ENCODE measurements around the gene ISG20. TPM values are rescaled to one million over a fixed set of nuclear protein-coding genes. Genes with fewer than 3 reads are reported as not detected.
A peak's percentile ranks its signal among the peaks of the same experiment; 100 is the strongest.

Gene ISG20
- total and polyA plus RNA-seq, 5 donors from 2014 or later, result 257 to 832 (median 763) TPM

DNA sequence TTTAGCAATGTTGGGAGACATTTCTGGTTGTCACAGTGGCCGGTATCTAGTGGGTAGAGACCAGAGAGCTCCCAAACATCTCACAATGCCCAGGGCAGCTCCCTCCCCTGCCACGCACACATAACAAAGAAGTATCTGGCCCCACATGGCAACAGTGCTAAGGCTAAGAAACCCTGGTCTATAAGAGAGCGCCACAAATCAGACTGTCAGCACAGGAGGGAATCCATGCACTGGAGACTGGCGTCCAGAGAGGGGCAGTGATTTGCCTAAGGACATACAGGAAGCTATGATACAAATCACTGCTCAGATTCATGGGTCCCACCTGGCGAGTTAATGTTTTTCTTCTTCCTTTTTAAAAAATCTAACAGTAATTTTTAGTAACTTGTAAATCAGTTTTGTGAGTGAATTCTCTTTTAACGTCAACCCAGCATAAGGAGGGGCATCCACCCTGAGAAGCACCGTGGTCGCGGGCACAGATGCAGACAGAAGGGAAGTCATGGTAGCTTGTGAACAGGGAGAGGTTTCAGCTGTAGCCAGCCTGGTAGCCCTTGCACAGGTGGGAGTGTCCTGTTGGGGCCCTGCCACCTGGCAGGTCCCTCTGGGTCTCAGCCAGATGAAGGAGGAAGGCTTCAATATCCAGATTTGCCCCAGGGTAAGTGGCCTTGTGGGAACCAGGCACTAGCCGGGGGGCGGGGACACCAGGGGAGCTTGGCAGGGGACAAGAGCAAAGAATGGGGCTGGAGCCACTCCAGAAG is 8.7 kb downstream of the ISG20 start:
- Mint-ChIP-seq H3K36me3 (peaks cover 44% of the 10 kb centered on the region), H3K4me1 (peaks cover 20 to 93% (median 66%) of the 10 kb centered on the region in 4 donors), H3K27ac (peak overlapping the region; percentile 97 to 98 (median 97)), H3K9me3 (no peaks in the 10 kb centered on the region), H3K27me3 (no peaks in the 10 kb centered on the region), H3K4me3 (peak overlapping the region; percentile 71 to 84 (median 82))
- no peak overlapping the region for H3K4me3 ChIP-seq (ENCODE audit: low read depth, low read length)
- DNase-seq (no peak), ATAC-seq (ENCODE audit: low read depth in 2 of 2) (no peak)
- peak overlapping the region; percentile 83 for H3K27ac ChIP-seq (ENCODE audit: insufficient read depth, low read length, poor library complexity, severe bottlenecking)
- H3K9me3 ChIP-seq (ENCODE audit: control insufficient read depth in 2 of 2, low read length in 2 of 2), result no peaks in the 10 kb centered on the region
- H3K27me3 ChIP-seq (ENCODE audit: control insufficient read depth, insufficient read depth, low read length), result no peaks in the 10 kb centered on the region
- peaks cover 89% of the 10 kb centered on the region for H3K4me1 ChIP-seq (ENCODE audit: control insufficient read depth, insufficient read depth, low read length, poor library complexity, severe bottlenecking)
- peaks cover 59% of the 10 kb centered on the region for H3K36me3 ChIP-seq (ENCODE audit: control insufficient read depth, insufficient read depth, low read length)

GRCh38 chr15:88648357-88649214 is 9.8 kb downstream of the ISG20 start:
- Histone ChIP-seq H3K4me1 (ENCODE audit: control insufficient read depth, insufficient read depth, low read length, poor library complexity, severe bottlenecking) (peaks cover 85% of the 10 kb centered on the region), H3K9me3 (ENCODE audit: control insufficient read depth in 2 of 2, low read length in 2 of 2) (no peaks in the 10 kb centered on the region), H3K36me3 (ENCODE audit: control insufficient read depth, insufficient read depth, low read length) (peaks cover 57% of the 10 kb centered on the region), H3K27me3 (ENCODE audit: control insufficient read depth, insufficient read depth, low read length) (no peaks in the 10 kb centered on the region), H3K4me3 (ENCODE audit: low read depth, low read length) (peak overlapping the region; percentile 53), H3K27ac (ENCODE audit: insufficient read depth, low read length, poor library complexity, severe bottlenecking) (peak overlapping the region; percentile 83)
- DNase-seq, result peak in 2 of 3 donors; percentile 23 to 79
- no peaks in the 10 kb centered on the region for H3K9me3 Mint-ChIP-seq
- H3K4me3 Mint-ChIP-seq, result peak overlapping the region; percentile 71 to 84 (median 78)
- H3K36me3 Mint-ChIP-seq, result peaks cover 50% of the 10 kb centered on the region
- no peaks in the 10 kb centered on the region for H3K27me3 Mint-ChIP-seq
- peaks cover 20 to 94% (median 73%) of the 10 kb centered on the region in 4 donors for H3K4me1 Mint-ChIP-seq
- ATAC-seq (ENCODE audit: low read depth in 2 of 2), result peak in 1 of 2 donors; percentile 5
- peak overlapping the region; percentile 97 to 98 (median 97) for H3K27ac Mint-ChIP-seq

- Mint-ChIP-seq H3K4me3 (peak overlapping the region; percentile 66 to 84 (median 78)), H3K36me3 (peaks cover 45% of the 10 kb centered on the region), H3K9me3 (no peaks in the 10 kb centered on the region), H3K4me1 (peaks cover 15 to 93% (median 68%) of the 10 kb centered on the region in 4 donors), H3K27me3 (no peaks in the 10 kb centered on the region), H3K27ac (peak overlapping the region; percentile 97 to 98 (median 97))
- Histone ChIP-seq H3K4me3 (ENCODE audit: low read depth, low read length) (peak overlapping the region; percentile 53), H3K9me3 (ENCODE audit: control insufficient read depth in 2 of 2, low read length in 2 of 2) (no peaks in the 10 kb centered on the region), H3K27me3 (ENCODE audit: control insufficient read depth, insufficient read depth, low read length) (no peaks in the 10 kb centered on the region), H3K27ac (ENCODE audit: insufficient read depth, low read length, poor library complexity, severe bottlenecking) (peak overlapping the region; percentile 83), H3K36me3 (ENCODE audit: control insufficient read depth, insufficient read depth, low read length) (peaks cover 59% of the 10 kb centered on the region), H3K4me1 (ENCODE audit: control insufficient read depth, insufficient read depth, low read length, poor library complexity, severe bottlenecking) (peaks cover 83% of the 10 kb centered on the region)
- peak; percentile 80 to 85 for ATAC-seq (ENCODE audit: low read depth in 2 of 2)
- peak; percentile 11 to 87 (median 66) for DNase-seq
Measured at GRCh38 chr15:88649286-88649733, 10.5 kb downstream of the ISG20 start.

DNA sequence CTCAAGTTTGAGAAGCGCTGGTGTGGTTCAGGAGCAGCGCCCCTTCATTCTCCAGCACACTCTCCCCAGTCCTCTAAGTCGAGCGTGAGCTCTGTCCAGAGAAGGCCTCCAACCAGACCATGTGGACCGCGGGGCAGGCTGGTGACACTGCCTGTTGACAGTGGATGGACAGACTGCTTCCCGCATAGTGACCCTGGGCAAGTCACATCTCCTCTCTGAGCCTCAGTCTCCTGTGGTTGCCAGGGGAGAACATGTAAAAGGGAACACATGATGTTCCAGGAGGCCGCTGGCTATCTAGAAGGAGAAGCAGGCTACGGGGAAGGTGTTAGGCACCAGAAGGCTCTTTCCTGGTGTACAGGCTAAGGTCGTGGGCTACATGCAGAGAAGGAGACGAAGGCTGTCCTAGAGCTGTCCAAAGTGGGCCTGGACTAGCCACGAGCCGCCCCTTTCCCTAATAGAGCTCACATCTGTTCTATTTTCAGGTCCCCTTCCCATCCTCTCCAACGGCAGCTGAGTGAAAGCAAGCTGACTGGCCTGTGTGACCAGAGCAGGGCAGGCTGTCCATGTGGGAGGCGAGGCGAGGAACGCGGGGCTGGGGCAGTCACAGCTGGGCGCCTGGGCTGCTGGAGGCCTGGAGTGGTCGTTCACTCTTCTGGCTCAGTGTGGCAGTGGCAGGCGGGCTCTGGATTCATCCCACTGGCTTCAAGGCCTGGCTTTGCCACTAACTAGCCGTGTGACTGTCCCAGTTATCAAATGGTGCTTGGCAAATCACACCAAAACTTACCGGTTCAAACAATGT is 11.1 kb downstream of the ISG20 start:
- H3K36me3 ChIP-seq (ENCODE audit: control insufficient read depth, insufficient read depth, low read length), result peaks cover 58% of the 10 kb centered on the region
- H3K4me3 ChIP-seq (ENCODE audit: low read depth, low read length), result peak overlapping the region; percentile 53
- H3K4me1 ChIP-seq (ENCODE audit: control insufficient read depth, insufficient read depth, low read length, poor library complexity, severe bottlenecking), result peaks cover 82% of the 10 kb centered on the region
- Mint-ChIP-seq H3K4me3 (peak overlapping the region; percentile 66 to 84 (median 78)), H3K36me3 (peaks cover 45% of the 10 kb centered on the region), H3K9me3 (no peaks in the 10 kb centered on the region), H3K27me3 (no peaks in the 10 kb centered on the region), H3K4me1 (peaks cover 15 to 93% (median 66%) of the 10 kb centered on the region in 4 donors), H3K27ac (peak overlapping the region; percentile 97 to 98 (median 97))
- ATAC-seq (ENCODE audit: low read depth in 2 of 2) (no peak), DNase-seq (no peak)
- H3K9me3 ChIP-seq (ENCODE audit: control insufficient read depth in 2 of 2, low read length in 2 of 2), result no peaks in the 10 kb centered on the region
- no peaks in the 10 kb centered on the region for H3K27me3 ChIP-seq (ENCODE audit: control insufficient read depth, insufficient read depth, low read length)
- peak overlapping the region; percentile 83 for H3K27ac ChIP-seq (ENCODE audit: insufficient read depth, low read length, poor library complexity, severe bottlenecking)

DNA sequence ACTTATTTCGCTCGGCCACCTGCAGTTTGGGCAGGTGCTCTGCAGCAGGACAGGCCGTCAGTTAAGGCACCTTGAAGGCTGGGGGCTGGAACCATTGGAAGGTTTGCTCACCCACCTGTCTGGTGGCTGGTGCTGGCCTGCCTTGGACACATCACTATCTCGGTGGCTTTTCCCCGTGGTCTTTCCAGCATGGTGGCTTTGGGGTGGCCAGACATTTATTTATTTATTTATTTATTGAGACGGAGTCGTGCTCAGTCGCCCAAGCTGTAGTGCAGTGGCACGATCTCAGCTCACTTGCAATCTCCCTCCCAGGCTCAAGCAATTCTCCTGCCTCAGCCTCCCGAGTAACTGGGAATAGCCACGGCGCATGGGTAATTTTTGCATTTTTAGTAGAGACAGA is 11.7 kb downstream of the ISG20 start:
- Histone ChIP-seq H3K36me3 (ENCODE audit: control insufficient read depth, insufficient read depth, low read length) (peaks cover 58% of the 10 kb centered on the region), H3K4me1 (ENCODE audit: control insufficient read depth, insufficient read depth, low read length, poor library complexity, severe bottlenecking) (peaks cover 82% of the 10 kb centered on the region), H3K9me3 (ENCODE audit: control insufficient read depth in 2 of 2, low read length in 2 of 2) (no peaks in the 10 kb centered on the region), H3K4me3 (ENCODE audit: low read depth, low read length) (no peak overlapping the region), H3K27ac (ENCODE audit: insufficient read depth, low read length, poor library complexity, severe bottlenecking) (peak overlapping the region; percentile 83), H3K27me3 (ENCODE audit: control insufficient read depth, insufficient read depth, low read length) (no peaks in the 10 kb centered on the region)
- Mint-ChIP-seq H3K4me3 (peak overlapping the region in 3 of 4 donors; percentile 24 to 66 (median 56)), H3K9me3 (no peaks in the 10 kb centered on the region), H3K36me3 (peaks cover 41% of the 10 kb centered on the region), H3K27ac (peak overlapping the region; percentile 90 to 97 (median 91)), H3K4me1 (peaks cover 17 to 93% (median 65%) of the 10 kb centered on the region in 4 donors), H3K27me3 (no peaks in the 10 kb centered on the region)
- DNase-seq (no peak), ATAC-seq (ENCODE audit: low read depth in 2 of 2) (no peak)

- peak overlapping the region; percentile 44 for H3K27ac ChIP-seq (ENCODE audit: insufficient read depth, low read length, poor library complexity, severe bottlenecking)
- Mint-ChIP-seq H3K9me3 (no peaks in the 10 kb centered on the region), H3K27ac (peak overlapping the region; percentile 90 to 97 (median 91)), H3K36me3 (peaks cover 38% of the 10 kb centered on the region), H3K4me3 (peak overlapping the region; percentile 24 to 66 (median 47)), H3K4me1 (peaks cover 20 to 92% (median 63%) of the 10 kb centered on the region in 4 donors), H3K27me3 (no peaks in the 10 kb centered on the region)
- no peak for ATAC-seq (ENCODE audit: low read depth in 2 of 2)
- no peaks in the 10 kb centered on the region for H3K27me3 ChIP-seq (ENCODE audit: control insufficient read depth, insufficient read depth, low read length)
- no peak overlapping the region for H3K4me3 ChIP-seq (ENCODE audit: low read depth, low read length)
- H3K9me3 ChIP-seq (ENCODE audit: control insufficient read depth in 2 of 2, low read length in 2 of 2), result no peaks in the 10 kb centered on the region
- peaks cover 82% of the 10 kb centered on the region for H3K4me1 ChIP-seq (ENCODE audit: control insufficient read depth, insufficient read depth, low read length, poor library complexity, severe bottlenecking)
- DNase-seq, result no peak
- peaks cover 52% of the 10 kb centered on the region for H3K36me3 ChIP-seq (ENCODE audit: control insufficient read depth, insufficient read depth, low read length)
Measured at GRCh38 chr15:88651136-88651732, 12.4 kb downstream of the ISG20 start.
